ENCODE measurements around the gene DMC1.

DMC1 gene

GRCh38 chr22:38566726-38567504 lies 3.1 kb downstream of the DMC1 start:
- DNase-seq = no peak

GRCh38 chr22:38565441-38565840 lies 4.5 kb downstream of the DMC1 start:
- DNase-seq = no peak

GRCh38 chr22:38564669-38565068 lies 5.3 kb downstream of the DMC1 start:
- DNase-seq = no peak

- DNase-seq = no peak
Observed at GRCh38 chr22:38554281-38554680, 15.7 kb downstream of the DMC1 start.

- DNase-seq = no peak
Observed at GRCh38 chr22:38549101-38549894, 20.7 kb downstream of the DMC1 start.

GRCh38 chr22:38540701-38541100 lies 29.3 kb downstream of the DMC1 start:
- no peak for DNase-seq

GRCh38 chr22:38531251-38531938 lies 38.6 kb downstream of the DMC1 start:
- DNase-seq = no peak

GRCh38 chr22:38524429-38524828 lies 45.6 kb downstream of the DMC1 start:
- no peak for DNase-seq

GRCh38 chr22:38523479-38523878 lies 46.5 kb downstream of the DMC1 start:
- DNase-seq = no peak

- DNase-seq = no peak
Observed at GRCh38 chr22:38523029-38523428, 47.0 kb downstream of the DMC1 start.

- DNase-seq = no peak
Observed at GRCh38 chr22:38519453-38520250, 50.3 kb downstream of the DMC1 start.

GRCh38 chr22:38518620-38519019 lies 51.4 kb downstream of the DMC1 start:
- DNase-seq = no peak

- DNase-seq = no peak
Observed at GRCh38 chr22:38513063-38513462, 56.9 kb downstream of the DMC1 start.

- DNase-seq = no peak
Observed at GRCh38 chr22:38510416-38510970, 59.5 kb downstream of the DMC1 start.

GRCh38 chr22:38506118-38506962 lies 63.6 kb downstream of the DMC1 start, which contains the start of gene DDX17:
TSS of gene DDX17 (minus strand) at chr22:38506311.
- DNase-seq = peak; percentile 96

- DNase-seq = peak; percentile 45
Observed at GRCh38 chr22:38505541-38506117, 64.4 kb downstream of the DMC1 start.

GRCh38 chr22:38504731-38505540 lies 65.0 kb downstream of the DMC1 start:
- no peak for DNase-seq

GRCh38 chr22:38503021-38503420 lies 67.0 kb downstream of the DMC1 start:
- no peak for DNase-seq

- DNase-seq = no peak
Observed at GRCh38 chr22:38501797-38502672, 67.9 kb downstream of the DMC1 start.

Measured in NCI-H1092 (cell line).